ENCODE measurements around the gene TSPAN32.

TSPAN32 gene

DNA sequence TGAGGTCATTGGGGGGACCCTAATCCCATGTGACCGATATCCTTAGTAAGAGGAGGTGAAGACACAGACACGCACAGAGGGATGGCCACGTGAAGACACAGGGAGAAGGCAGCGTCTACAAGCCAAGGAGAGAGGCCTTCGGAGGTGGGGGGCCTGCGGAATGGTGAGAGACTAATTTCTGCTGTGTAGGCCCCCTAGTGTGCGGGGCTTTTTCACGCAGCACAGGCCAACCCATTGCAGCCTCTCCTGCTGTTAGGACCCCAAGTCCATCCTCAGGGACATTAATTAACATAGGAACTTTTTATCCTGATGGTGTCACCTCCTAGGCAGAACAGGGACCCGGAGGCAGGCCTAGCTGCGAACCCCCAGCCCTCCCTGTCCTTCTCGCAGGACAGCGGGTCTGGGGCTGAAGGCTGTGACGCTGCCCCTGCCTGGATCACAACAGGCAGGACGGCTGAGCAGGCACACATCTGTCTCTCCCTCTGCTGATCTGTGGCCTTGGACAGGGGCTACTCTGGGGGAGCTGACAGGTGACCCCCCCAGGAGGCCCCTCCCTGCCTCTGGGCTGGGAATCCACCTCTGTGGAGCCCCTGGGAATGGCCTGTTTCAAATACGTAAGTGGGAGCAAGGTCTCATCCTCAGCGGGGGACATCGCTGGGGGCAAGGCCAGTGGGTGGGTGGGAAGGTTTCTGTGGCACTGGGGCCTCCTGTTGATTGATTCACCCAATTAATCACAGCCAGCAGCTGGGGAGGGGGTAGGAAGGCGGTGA is 39.3 kb upstream of the TSPAN32 start:
- Histone ChIP-seq H3K36me3 (ENCODE audit: control insufficient read depth, insufficient read depth, low read length) (no peaks in the 10 kb centered on the region), H3K4me3 (replicated peaks; ENCODE audit: low read depth, low read length) (no peak overlapping the region), H3K27me3 (replicated peaks; ENCODE audit: control insufficient read depth, insufficient read depth, low read length) (no peaks in the 10 kb centered on the region; the same call in 1 of the 2 replicates)
- DNase-seq (ENCODE audit: extremely low read depth, insufficient read length): no peak
- TF ChIP-seq, protein P1, sequence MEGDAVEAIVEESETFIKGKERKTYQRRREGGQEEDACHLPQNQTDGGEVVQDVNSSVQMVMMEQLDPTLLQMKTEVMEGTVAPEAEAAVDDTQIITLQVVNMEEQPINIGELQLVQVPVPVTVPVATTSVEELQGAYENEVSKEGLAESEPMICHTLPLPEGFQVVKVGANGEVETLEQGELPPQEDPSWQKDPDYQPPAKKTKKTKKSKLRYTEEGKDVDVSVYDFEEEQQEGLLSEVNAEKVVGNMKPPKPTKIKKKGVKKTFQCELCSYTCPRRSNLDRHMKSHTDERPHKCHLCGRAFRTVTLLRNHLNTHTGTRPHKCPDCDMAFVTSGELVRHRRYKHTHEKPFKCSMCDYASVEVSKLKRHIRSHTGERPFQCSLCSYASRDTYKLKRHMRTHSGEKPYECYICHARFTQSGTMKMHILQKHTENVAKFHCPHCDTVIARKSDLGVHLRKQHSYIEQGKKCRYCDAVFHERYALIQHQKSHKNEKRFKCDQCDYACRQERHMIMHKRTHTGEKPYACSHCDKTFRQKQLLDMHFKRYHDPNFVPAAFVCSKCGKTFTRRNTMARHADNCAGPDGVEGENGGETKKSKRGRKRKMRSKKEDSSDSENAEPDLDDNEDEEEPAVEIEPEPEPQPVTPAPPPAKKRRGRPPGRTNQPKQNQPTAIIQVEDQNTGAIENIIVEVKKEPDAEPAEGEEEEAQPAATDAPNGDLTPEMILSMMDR (IDR thresholded peaks at IDR 0.05; ENCODE audit: insufficient read depth, low read length, poor library complexity, severe bottlenecking): no peak

DNA sequence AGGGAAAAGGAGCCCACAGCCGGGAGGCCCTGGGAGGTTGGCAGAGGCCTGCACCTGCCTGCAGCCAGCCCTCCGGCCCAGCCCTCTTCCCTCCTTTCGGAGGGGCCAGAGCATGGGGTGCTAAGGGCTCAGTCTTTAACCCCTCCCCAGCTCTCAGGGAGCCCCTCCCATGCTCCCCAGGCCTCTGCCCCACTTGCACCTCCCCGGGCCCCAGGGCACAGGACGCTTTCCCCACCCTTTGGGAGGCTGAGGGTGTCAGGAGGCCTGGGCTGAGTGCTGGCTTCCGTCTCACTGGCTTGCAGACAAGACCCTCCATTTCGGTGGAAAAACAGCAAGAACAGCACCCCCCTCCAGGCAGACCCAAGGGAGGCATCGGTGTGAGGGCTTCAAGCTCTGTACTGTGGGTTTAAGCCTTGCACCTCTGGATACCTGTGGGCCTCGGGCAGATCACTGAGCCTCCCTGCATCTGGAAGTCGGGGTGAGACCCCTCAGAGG is 38.7 kb upstream of the TSPAN32 start:
- Histone ChIP-seq H3K4me3 (replicated peaks; ENCODE audit: low read depth, low read length) (no peak overlapping the region), H3K36me3 (ENCODE audit: control insufficient read depth, insufficient read depth, low read length) (no peaks in the 10 kb centered on the region), H3K27me3 (replicated peaks; ENCODE audit: control insufficient read depth, insufficient read depth, low read length) (no peaks in the 10 kb centered on the region; the same call in 1 of the 2 replicates)
- no peak for DNase-seq (ENCODE audit: extremely low read depth, insufficient read length)
- TF ChIP-seq, protein P1 (IDR thresholded peaks at IDR 0.05; ENCODE audit: insufficient read depth, low read length, poor library complexity, severe bottlenecking): no peak

DNA sequence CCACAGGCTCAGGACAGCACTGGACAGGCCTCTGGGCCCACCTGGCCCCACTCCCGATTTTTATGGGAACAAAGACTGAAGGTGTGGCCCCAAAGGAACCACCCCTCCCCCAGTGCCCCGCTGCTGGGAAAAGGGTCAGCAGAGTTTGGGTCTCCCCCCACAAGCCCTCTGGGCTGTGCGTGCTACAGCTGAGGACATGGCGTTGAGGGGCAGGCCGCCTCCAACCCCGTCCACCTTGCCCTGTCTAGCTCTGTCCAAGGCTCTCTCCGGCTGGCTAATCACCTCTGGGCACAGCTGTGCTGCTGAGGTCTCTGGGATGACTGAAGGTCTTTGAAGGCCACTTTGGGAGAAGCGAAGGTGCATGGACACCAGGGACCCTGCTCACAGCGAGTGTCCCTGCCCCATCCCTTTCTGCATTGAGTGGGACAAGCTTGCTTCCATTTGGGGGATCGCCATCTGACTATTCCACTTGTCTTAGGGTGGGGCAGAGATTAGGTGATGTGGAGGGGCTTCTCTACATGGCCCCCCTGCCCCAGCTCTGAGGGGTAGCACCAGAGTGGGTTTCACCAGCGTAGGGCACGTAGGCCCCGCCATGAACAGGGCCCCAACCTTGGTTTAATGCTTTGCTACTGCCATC is 38.0 kb upstream of the TSPAN32 start:
- no peaks in the 10 kb centered on the region for H3K36me3 ChIP-seq (ENCODE audit: control insufficient read depth, insufficient read depth, low read length)
- no peak overlapping the region for H3K4me3 ChIP-seq (replicated peaks; ENCODE audit: low read depth, low read length)
- TF ChIP-seq, protein P1 (IDR thresholded peaks at IDR 0.05; ENCODE audit: insufficient read depth, low read length, poor library complexity, severe bottlenecking): no peak
- no peak for DNase-seq (ENCODE audit: extremely low read depth, insufficient read length)
- no peaks in the 10 kb centered on the region; the same call in 1 of the 2 replicates for H3K27me3 ChIP-seq (replicated peaks; ENCODE audit: control insufficient read depth, insufficient read depth, low read length)

DNA sequence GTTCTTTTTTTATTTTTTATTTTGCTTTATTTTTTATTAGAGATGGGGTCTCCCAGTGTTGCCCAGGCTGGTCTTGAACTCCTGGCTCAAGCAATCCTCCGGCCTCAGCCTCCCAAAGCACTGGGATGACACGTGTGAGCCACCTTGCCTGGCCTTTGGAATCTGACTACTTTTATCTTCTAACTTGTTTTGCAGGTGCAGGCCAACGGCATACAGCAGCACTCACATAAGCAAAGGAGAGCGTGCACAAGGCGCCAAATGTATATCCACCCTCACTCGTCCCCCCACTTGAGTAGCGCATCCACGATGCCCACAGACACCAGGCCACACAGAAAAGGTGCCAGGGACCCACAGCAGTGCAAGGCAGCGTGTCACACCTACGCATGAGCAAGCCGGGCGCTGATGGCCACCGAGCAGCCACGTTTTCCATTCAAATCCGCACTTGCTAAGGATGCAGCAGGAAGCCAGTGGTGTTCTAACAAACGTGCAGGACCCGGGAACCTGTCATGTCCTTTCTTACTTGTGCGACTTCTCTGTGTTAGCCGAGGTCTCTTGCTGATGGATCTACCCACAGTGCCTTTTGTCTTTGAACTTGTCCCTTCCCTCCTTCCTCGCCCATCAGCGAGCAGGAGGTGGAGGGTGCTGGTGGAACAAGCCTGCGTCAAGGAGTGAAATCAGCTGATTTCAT is 37.3 kb upstream of the TSPAN32 start:
- no peaks in the 10 kb centered on the region for H3K36me3 ChIP-seq (ENCODE audit: control insufficient read depth, insufficient read depth, low read length)
- TF ChIP-seq, protein P1 (IDR thresholded peaks at IDR 0.05; ENCODE audit: insufficient read depth, low read length, poor library complexity, severe bottlenecking): no peak
- H3K27me3 ChIP-seq (replicated peaks; ENCODE audit: control insufficient read depth, insufficient read depth, low read length): no peaks in the 10 kb centered on the region; the same call in 1 of the 2 replicates

GRCh38 chr11:2265396-2265795 is 36.4 kb upstream of the TSPAN32 start:
- Histone ChIP-seq H3K27me3 (replicated peaks; ENCODE audit: control insufficient read depth, insufficient read depth, low read length) (no peaks in the 10 kb centered on the region; the same call in 1 of the 2 replicates), H3K4me3 (replicated peaks; ENCODE audit: low read depth, low read length) (no peak overlapping the region), H3K36me3 (ENCODE audit: control insufficient read depth, insufficient read depth, low read length) (no peaks in the 10 kb centered on the region)
- no peak for DNase-seq (ENCODE audit: extremely low read depth, insufficient read length)
- TF ChIP-seq, protein P1 (IDR thresholded peaks at IDR 0.05; ENCODE audit: insufficient read depth, low read length, poor library complexity, severe bottlenecking): no peak

More for the DNA sequence above, 37.3 kb upstream of the TSPAN32 start:
- DNase-seq (ENCODE audit: extremely low read depth, insufficient read length): no peak
- no peak overlapping the region for H3K4me3 ChIP-seq (replicated peaks; ENCODE audit: low read depth, low read length)
